GM12891 (cell line): ENCODE results near the gene PXDN.

Experiments
- PAX5 ChIP-seq: IDR thresholded peaks from 2 replicates; pipeline ENCODE4 v1.6.1; 2011; ENCODE audit warnings: low read length, moderate library complexity, mild to moderate bottlenecking; ENCODE audit not compliant: insufficient read depth, severe bottlenecking
- POLR2A ChIP-seq: IDR thresholded peaks from 2 replicates; pipeline ENCODE4 v1.6.1; 2011; ENCODE audit warnings: low read depth, low read length, control low read depth
- POLR2AphosphoS5 ChIP-seq: IDR thresholded peaks from 2 replicates; pipeline ENCODE4 v1.6.1; 2011; ENCODE audit warnings: low read depth, low read length, control low read depth
- SPI1 ChIP-seq: IDR thresholded peaks from 2 replicates; pipeline ENCODE4 v1.6.1; 2011; ENCODE audit warnings: low read depth, low read length, control low read depth
- TAF1 ChIP-seq: IDR thresholded peaks from 2 replicates; pipeline ENCODE4 v1.6.1; 2011; ENCODE audit warnings: low read depth, low read length, control low read depth

GRCh38 chr2:1650085-1650872 is 94.0 kb downstream of the PXDN start:
- TF ChIP-seq POLR2A (no peak), PAX5 (no peak), TAF1 (no peak), POLR2AphosphoS5 (no peak), SPI1 (no peak)
